GM20431 (cell line): ENCODE results near the gene HHIPL1.
"Not testable (repeated sequence)": the region's sequence is repeated elsewhere in the genome, so short reads cannot be mapped to it uniquely, and the experiment has no call there.

Source experiments
- in situ Hi-C: fragments of 300-500 bp; cut with MseI, MboI; formaldehyde crosslinking; loops from one replicate; pipeline ENCODE4 v1.15.0; 2020; ENCODE audit warnings: low sequenced_read_pairs; ENCODE audit not compliant: unreplicated experiment

The HHIPL1 gene

DNA sequence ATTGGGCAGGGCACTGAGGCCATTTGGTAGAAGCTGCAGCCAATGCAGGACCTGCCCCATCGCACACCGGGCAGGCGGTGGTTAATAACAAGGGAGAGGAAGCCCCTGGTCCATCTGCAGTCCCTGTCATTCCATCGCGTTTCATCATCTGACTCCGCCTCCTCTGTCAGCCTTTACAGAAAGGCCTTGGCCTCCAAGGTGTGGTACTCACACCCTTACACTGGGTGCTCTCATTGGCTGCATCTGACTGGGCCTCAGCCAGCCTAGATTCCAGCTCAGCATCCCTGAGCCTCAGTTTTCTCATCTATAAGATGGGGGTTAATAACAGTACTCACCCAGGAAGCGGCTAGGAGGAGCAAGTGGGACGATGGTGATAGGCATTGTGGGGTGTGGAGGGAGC, 14.7 kb upstream of the HHIPL1 start:
- in situ Hi-C loops: loop anchor here (10.0 kb wide), 1 partner anchor 115 kb away; no protein-coding TSS in a partner anchor

DNA sequence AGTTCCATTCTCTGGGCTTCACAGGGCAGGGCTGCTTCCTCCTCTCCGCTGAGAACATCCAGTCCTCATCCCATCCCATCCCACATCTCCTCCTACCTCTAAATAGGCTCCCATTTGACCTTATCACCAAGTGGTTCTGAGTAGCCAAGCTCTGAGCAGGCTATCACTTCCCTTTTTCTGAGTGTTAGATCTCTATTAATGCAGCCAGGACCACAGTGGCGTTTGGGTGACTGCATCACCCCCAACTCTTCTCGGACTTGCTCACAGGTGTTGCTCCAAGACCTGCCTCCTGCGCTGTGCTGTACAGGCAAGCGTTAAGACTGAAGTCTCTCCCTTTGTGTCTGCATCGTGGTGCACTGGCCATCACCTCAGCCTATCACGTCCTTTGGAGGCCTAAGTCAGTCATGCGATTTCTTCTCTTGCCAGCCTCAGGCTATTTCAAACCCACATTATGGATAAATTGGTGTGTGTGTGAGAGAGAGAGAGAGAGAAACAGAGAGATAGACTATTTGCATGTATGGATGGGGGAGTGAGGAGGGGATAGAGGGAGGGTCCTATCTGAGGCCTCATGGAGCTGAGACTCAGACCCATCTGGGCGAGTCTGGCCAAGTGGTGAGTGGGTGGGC, 12.4 kb upstream of the HHIPL1 start:
- in situ Hi-C loops: loop anchor here (10.0 kb wide), 1 partner anchor 118 kb away; no protein-coding TSS in a partner anchor

DNA sequence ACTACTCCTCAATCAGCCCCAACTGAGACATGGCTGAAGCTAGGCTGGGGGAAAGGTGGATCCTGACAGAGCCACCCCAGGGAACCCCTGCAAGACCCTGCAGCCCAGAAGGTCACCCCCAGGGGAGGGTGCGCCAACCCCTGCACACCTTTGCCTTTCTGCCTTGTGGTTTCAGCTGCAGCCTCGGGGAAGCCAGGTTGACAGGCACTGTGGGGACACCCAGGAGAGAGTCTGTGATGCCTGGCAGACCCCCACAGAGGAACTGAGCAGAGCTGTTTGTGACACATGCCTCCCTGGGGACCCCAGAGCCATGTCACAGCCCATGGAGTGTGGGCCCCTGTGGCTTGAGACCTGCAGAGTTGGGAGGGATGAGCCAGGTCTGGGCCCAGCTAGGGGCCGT, 11.8 kb upstream of the HHIPL1 start:
- in situ Hi-C loops: loop anchor here (10.0 kb wide), 1 partner anchor 118 kb away; no protein-coding TSS in a partner anchor

DNA sequence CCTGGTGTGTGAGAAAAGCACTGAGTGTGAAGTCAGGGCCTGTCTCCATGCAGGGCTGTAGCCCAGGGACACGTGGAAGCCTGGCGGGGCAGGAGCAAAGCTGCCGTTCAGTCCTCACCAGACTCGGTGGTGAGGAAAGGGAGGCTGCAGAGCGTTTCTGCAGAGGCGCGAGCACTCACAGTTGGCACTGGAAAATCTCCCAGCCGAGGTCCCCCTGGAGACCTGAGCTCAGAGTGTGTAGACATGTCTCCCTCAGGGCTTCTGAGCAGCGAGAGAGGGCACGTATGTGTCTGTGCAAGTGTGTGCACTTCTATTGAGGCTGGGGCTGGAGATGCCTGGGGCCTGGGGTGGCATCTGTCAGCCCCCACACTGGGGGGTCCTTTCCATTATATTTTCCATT, 11.0 kb upstream of the HHIPL1 start:
- in situ Hi-C loops: loop anchor here (10.0 kb wide), 1 partner anchor 119 kb away; no protein-coding TSS in a partner anchor

DNA sequence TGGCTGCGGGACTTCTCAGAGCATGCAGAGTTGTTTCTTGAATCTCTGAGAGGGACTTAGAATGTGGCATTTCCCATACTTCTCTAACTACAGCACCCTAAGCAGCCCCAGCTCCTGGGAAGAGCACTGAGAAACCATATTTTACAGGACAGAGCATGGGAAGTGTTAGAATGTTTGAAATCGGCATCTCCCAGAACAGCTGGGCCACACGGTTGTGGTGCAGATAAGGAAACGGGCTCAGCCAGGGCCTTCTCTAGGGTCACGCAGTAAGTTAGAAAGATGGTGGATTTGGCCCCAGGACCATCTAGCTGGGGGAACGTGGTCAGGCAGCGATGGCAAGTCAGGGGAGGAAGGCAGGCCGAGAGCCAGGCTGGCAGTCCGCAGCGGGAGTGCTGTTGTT, 10.5 kb upstream of the HHIPL1 start:
- in situ Hi-C loops: loop anchor here (10.0 kb wide), 1 partner anchor 120 kb away; no protein-coding TSS in a partner anchor

DNA sequence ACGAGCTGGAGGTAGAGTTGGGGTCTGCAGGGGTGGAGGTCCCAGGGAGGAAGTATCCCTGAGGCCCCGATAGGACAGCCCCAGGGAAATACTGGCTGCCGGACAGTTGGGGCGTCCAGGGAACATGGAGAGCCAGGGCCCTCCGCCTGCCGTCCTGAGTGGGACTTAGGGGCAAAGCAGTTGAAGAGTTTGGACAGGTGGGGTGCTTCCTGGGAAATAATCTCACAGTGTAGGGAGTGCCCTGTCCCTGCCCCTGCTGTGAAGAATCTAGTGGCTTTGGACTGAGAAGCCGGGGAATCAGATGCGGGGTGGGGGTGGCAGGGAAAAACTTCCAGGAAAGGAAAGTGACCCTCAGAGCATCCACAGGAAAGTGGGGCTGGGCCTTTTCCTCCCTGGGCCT, 9.8 kb upstream of the HHIPL1 start:
- in situ Hi-C loops: loop anchor here (10.0 kb wide), 1 partner anchor 120 kb away; no protein-coding TSS in a partner anchor

DNA sequence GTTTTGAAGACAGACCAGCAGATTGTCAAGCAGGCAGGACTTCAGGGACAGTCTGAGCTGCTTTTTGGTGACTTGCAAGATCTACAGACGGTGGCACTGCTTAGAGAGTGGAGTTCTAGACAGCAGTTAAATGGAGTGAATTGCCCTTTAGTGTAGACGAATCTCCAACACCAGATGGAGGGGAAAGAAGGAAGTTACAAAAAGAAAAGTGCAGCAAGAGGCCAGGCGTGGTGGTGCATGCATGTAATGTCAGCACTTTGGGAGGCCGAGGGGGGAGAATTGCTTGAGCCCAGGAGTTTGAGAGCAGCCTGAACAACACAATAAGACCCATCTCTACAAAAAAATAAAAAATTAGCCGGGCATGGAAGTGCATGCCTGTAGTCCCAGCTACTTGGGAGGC, 8.4 kb upstream of the HHIPL1 start:
- in situ Hi-C loops: loop anchor here (10.0 kb wide), 1 partner anchor 122 kb away; no protein-coding TSS in a partner anchor

DNA sequence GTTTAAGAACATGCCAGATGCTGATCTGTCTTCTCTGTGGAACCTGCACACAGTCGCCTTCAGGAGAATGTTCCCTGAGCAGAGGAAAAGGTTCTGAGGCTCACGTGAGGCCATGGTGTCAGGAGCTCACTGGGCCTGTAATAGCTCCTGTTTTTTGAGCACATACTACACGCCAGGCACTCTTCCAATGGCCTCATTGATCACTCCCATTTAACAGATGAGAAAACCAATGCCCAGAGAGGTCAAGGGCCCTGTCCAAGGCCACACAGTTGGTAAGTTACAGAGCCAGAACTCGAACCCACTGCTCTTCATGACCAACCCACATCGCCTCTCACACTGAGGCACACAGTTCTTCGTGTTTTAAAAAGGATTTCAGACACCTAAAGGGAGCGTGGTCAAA, 7.3 kb upstream of the HHIPL1 start:
- in situ Hi-C loops: loop anchor here (10.0 kb wide), 1 partner anchor 123 kb away; no protein-coding TSS in a partner anchor

DNA sequence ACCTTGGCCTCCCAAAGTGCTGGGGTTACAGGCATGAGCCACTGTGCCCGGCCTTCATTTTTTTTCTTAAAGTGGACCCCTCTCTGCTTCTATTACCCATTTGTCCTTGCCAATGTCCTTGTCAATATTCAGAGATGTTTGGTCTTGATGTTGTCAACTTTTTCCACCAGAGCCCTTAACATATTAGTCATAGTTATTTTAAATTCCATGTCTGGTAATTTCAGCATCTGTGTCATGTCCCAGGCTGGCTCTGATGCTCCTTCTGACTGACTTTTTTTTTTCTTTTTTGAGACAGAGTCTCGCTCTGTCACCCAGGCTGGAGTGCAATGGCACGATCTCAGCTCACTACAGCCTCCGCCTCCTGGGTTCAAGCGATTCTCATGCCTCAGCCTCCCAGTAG, 2.2 kb upstream of the HHIPL1 start:
- in situ Hi-C loops: not testable (repeated sequence)

DNA sequence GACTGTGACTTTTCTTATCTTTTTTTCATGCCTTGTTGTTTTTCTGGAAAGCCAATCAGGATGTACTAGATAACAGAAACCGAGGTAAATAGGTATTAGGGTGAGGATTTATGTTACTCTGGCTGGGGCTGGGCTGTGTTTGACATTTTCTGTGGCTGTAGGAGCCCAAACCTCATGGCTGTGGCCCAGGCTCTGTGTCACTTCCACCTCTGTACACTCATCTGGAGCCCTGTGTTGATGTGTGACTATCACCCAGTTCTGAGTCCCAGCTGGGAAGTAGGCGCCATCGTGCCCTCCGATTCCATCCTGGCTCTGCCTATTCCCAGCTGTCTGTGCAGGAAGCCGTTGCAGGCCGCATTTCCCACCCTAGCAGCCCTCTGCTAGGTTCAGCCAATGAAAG, 1.6 kb upstream of the HHIPL1 start:
- in situ Hi-C loops: no loop called here

DNA sequence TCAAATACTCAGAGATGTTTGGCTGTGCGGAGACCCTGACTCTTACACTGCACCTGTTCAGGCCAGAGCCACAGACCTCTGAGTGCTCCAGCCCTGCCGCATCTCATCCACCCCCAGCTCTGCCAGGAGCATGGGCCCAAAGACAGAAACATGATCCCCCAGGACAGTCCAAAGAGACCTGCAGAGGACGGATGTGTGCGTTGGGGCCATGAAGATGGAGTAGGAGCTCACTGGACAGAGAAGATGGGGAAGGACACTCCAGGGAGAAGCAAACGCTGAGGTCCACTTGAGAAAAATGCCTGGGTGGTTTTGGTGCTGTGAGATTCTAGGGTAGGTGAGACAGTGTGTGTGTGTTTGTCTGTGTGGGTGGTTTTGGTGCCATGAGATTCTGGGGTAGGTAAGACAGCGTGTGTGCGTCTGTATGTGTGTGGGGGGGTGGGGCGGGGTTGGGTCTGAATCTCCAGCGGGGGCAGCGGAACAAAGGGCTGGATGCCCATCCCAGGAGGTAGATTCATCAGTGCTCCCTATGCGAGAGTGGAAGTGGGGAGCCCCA, 818 bp upstream of the HHIPL1 start:
- in situ Hi-C loops: no loop called here

DNA sequence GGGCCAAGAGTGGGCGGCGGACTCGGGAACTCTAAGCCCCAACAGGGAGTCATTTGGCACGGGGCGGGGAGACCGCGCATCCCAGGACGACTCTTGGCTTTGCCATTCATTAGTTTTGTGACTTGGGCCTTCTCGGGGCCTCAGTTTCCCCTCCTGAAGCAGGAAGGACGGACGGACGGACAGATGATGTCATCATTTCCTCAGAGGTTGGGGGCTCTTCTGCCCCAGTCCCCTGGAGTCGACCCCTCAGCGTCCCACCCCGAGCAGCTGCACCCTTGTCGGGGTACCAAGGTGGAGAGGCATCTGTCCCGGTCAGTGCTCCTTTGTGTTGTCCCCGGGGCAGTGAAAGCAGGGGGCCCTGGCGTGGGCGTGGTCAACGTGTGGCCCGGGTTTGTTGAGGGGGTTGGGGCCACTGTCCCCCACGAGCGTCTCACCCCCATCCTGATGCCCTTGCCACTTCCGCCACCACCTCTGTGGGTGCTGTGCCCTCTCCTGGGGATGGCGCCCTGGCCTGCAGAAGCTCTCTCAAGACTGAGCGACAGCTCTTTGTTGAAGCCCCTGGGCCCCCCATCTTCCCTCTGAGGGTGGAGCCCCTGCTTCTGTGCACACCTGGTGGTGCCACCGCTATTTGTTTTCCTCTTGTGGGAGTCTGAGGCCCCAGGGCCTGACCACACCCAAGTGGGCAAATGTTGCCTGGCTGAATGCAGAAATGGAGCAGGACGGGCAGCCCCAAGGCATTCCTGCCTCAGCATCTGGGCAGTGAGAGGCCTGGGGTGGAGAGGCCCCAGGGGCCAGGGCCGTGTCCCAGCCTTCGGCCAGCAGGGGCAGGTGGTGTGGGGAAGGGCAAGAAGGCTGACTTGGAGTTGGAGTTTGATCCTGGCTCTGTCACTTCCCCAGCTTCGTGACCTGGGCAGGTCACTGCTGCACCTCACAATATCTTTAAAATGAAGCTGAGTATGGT, 896 bp downstream of the HHIPL1 start:
- in situ Hi-C loops: no loop called here

DNA sequence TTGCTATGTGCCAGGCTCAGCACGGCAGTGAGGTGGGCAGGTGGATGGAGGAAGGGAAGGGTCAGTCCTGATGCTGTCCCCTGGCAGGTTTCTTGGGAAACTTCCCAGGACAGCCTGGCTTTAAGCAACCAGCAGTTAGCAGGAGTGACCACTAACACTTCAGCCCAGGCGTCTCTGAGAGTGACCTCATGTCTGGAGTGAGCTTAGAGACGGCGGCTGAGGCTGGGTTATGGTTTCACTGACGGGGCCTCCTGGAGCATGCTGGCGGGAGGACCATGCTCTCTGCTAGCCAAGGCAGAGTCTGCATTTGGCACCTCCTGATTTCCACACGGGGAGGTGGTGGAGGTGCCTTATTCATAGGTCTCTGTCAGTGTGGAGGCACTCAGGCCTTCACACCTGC, 2.5 kb downstream of the HHIPL1 start:
- in situ Hi-C loops: no loop called here

DNA sequence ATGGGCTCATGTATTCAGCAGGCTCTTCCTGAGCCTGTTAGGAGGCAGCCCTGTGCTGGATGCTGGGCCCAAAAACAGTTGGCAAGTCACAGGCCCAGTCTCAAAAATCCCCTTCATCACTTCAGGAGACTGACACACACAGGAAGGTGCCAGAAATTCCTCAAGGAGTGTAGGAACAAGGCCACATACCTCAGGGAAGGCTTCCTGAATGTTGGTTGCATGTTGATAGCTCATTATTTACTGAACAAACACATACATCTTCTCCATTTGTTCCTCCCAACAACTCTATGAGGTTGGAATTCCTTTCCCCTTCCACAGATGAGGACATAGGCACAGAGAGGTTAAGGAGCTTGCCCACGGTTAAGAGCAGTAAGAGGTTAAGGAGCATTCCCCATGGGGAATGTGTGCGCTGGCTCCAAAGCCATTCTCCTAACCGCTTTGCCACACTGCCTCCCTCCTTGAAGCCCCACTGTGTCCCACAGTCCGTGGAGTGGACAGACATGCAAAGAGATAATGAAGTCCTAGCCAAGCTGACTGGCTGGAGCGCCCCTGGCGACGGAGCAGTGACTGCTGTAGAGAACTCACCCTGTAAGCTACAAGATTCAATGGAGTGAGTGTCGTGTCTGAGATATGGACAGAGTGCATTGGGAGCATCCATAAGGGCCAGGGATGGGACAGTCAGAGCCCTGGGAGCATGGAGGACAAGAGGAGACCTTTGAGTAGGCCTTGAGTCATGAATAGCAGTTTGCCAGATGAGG, 3.3 kb downstream of the HHIPL1 start:
- in situ Hi-C loops: no loop called here

DNA sequence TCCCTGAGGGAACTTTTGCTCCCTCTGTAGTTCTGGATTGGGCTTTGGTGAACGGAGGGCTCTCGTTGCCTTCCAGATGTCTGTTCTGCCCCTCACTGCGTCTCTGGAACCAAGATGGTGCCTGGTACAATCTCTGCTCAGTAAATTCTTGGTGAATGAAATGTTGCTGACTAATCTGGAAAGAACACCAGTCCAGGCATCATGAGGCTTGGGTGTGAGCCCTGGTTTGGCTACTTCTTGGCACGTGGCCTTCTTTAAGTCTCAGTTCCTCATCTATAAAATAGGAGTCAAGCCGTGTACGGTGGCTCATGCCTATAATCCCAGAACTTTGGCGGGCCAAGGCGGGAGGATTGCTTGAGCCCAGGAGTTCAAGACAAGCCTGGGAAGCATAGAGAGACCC, 4.3 kb downstream of the HHIPL1 start:
- in situ Hi-C loops: no loop called here

DNA sequence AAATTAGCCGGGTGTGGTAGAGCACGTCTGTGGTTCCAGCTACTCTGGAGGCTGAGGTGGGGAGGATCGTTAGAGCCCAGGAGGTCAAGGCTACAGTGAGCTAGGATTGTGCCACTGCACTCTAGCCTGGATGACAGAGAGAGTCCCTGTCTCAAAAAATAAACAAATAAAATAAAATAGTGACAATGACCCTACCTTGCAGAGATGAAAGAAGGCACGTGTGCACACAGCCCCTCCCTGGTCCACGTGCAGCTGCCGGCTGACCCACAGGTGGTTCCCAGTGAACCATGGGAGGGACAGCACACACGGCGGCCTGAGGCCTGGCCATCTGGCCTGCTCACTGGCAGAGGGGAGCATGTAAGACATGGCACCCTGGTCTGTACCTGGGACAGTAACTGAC, 4.7 kb downstream of the HHIPL1 start:
- in situ Hi-C loops: no loop called here

DNA sequence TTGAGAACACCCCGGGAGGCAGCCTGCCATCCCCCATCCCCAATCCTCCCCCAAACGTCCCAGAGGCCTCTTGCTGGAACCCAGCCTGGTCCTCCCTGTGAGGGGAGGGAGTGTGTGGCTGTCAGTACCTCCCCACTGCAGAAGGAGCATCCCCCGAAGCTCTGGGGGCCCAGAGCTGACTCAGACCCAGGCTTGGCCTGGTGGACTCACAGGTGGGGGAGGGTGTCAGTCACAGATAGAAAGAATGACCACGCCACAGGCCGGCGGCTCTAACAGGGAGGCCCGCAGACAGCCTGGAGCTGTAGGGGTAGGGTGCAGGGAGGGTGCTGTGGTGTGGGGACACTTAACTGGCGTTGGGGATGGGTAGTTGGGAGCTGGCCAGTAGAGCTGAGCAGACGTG, 5.3 kb downstream of the HHIPL1 start:
- in situ Hi-C loops: no loop called here

DNA sequence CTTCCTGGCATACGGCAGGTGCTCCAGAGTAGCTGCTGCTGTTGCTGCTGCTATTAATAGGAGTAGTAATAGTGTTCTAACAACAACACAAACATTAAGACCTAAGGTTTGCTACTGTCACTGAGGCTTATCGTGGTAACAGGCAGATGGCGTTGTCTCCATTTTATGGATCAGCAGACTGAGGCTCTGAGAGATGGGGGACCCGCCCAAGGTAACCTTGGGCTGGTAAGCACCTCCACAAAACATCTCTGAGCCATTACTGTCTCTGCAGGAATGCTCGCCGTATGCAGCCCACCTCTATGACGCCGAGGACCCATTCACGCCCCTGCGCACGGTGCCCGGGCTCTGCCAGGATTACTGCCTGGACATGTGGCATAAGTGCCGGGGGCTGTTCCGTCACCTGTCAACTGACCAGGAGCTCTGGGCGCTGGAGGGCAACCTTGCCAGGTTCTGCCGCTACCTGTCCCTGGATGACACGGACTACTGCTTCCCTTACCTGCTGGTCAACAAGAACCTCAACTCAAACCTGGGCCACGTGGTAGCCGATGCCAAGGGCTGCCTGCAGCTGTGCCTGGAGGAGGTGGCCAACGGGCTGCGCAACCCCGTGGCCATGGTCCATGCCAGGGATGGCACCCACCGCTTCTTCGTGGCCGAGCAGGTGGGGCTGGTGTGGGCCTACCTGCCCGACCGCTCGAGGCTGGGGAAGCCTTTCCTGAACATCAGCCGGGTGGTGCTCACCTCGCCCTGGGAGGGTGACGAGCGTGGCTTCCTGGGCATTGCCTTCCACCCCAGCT, 7.2 kb downstream of the HHIPL1 start:
- in situ Hi-C loops: no loop called here
